ENCODE results near the gene CPSF3.

CPSF3 gene

GRCh38 chr2:9480157-9480556 lies 56.7 kb downstream of the CPSF3 start:
- DNase-seq (ENCODE audit: low read depth): no peak
- TF ChIP-seq, protein P1, sequence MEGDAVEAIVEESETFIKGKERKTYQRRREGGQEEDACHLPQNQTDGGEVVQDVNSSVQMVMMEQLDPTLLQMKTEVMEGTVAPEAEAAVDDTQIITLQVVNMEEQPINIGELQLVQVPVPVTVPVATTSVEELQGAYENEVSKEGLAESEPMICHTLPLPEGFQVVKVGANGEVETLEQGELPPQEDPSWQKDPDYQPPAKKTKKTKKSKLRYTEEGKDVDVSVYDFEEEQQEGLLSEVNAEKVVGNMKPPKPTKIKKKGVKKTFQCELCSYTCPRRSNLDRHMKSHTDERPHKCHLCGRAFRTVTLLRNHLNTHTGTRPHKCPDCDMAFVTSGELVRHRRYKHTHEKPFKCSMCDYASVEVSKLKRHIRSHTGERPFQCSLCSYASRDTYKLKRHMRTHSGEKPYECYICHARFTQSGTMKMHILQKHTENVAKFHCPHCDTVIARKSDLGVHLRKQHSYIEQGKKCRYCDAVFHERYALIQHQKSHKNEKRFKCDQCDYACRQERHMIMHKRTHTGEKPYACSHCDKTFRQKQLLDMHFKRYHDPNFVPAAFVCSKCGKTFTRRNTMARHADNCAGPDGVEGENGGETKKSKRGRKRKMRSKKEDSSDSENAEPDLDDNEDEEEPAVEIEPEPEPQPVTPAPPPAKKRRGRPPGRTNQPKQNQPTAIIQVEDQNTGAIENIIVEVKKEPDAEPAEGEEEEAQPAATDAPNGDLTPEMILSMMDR (IDR thresholded peaks at IDR 0.05; ENCODE audit: control insufficient read depth, insufficient read depth, low read depth, low read length, missing control alignments): no peak
- H3K4me3 ChIP-seq (ENCODE audit: control insufficient read depth, low read depth, low read length): no peak overlapping the region

- no peak for DNase-seq (ENCODE audit: low read depth)
- TF ChIP-seq, protein P1 (IDR thresholded peaks at IDR 0.05; ENCODE audit: control insufficient read depth, insufficient read depth, low read depth, low read length, missing control alignments): no peak
- H3K4me3 ChIP-seq (ENCODE audit: control insufficient read depth, low read depth, low read length): no peak overlapping the region
Observed at GRCh38 chr2:9483107-9483506, 59.7 kb downstream of the CPSF3 start.

DNA sequence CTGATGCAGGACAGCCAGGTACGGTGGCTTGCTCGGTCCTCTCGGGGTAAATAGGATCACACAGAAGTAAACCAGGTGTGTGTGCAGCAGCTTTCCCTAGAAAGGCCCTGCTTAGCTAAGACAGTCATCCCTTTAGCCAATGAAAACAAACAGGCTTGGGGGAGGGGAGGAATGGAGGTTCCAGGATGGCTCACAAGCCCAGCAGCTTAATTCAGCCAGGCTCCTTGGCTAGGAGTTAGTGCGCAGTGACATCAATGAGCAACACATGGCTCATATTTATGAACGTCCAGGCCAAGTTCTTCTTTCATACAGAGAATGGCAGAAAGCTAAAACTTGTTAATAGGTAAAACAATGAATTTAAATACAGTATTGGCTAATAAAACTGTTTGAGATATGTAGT lies 61.1 kb downstream of the CPSF3 start:
- TF ChIP-seq, protein P1 (IDR thresholded peaks at IDR 0.05; ENCODE audit: control insufficient read depth, insufficient read depth, low read depth, low read length, missing control alignments): no peak
- no peak overlapping the region for H3K4me3 ChIP-seq (ENCODE audit: control insufficient read depth, low read depth, low read length)
- no peak for DNase-seq (ENCODE audit: low read depth)

- TF ChIP-seq, protein P1 (IDR thresholded peaks at IDR 0.05; ENCODE audit: control insufficient read depth, insufficient read depth, low read depth, low read length, missing control alignments): no peak
- DNase-seq (ENCODE audit: low read depth): peak; percentile 28
- no peak overlapping the region for H3K4me3 ChIP-seq (ENCODE audit: control insufficient read depth, low read depth, low read length)
Observed at GRCh38 chr2:9488583-9489547, 65.4 kb downstream of the CPSF3 start.

- no peak overlapping the region for H3K4me3 ChIP-seq (ENCODE audit: control insufficient read depth, low read depth, low read length)
- DNase-seq (ENCODE audit: low read depth): no peak
- TF ChIP-seq, protein P1 (IDR thresholded peaks at IDR 0.05; ENCODE audit: control insufficient read depth, insufficient read depth, low read depth, low read length, missing control alignments): no peak
Observed at GRCh38 chr2:9490789-9491188, 67.3 kb downstream of the CPSF3 start.

DNA sequence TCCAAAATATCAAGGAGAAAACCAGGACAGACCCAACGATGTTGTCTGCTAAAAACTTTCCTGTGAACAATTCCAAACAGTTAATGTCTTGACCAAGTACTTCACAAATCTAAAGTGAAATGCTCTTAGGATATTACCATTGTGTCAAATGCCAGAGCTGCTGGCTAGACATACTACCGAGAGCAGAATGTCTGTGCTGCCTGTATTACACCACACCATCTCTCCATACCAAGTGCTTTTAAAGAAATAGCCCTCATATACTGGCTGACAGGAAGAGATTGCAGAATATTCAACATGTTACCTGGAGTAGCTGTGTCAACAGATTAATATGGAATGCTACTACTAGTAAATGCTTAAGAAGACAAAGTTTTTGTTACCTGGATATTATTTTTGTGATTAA lies 69.5 kb downstream of the CPSF3 start:
- H3K4me3 ChIP-seq (ENCODE audit: control insufficient read depth, low read depth, low read length): no peak overlapping the region
- DNase-seq (ENCODE audit: low read depth): no peak
- TF ChIP-seq, protein P1 (IDR thresholded peaks at IDR 0.05; ENCODE audit: control insufficient read depth, insufficient read depth, low read depth, low read length, missing control alignments): no peak
